ENCODE measurements around the gene NRP2.

NRP2 gene

GRCh38 chr2:205686783-205687640, 4.7 kb downstream of the NRP2 start:
- no peak for DNase-seq (ENCODE audit: low read depth)

- no peak for DNase-seq (ENCODE audit: low read depth)
Measured at GRCh38 chr2:205687641-205687956, 5.3 kb downstream of the NRP2 start.

- no peak for DNase-seq (ENCODE audit: low read depth)
Measured at GRCh38 chr2:205688417-205689200, 6.3 kb downstream of the NRP2 start.

- no peak for DNase-seq (ENCODE audit: low read depth)
Measured at GRCh38 chr2:205689820-205690219, 7.5 kb downstream of the NRP2 start.

GRCh38 chr2:205692104-205692503, 9.8 kb downstream of the NRP2 start:
- DNase-seq (ENCODE audit: low read depth) = no peak

GRCh38 chr2:205694256-205694655, 12.0 kb downstream of the NRP2 start:
- no peak for DNase-seq (ENCODE audit: low read depth)

- no peak for DNase-seq (ENCODE audit: low read depth)
Measured at GRCh38 chr2:205695460-205695991, 13.2 kb downstream of the NRP2 start.

- no peak for DNase-seq (ENCODE audit: low read depth)
Measured at GRCh38 chr2:205696331-205696926, 14.1 kb downstream of the NRP2 start.

- DNase-seq (ENCODE audit: low read depth) = no peak
Measured at GRCh38 chr2:205696927-205697441, 14.7 kb downstream of the NRP2 start.

- no peak for DNase-seq (ENCODE audit: low read depth)
Measured at GRCh38 chr2:205698286-205699268, 16.3 kb downstream of the NRP2 start.

- DNase-seq (ENCODE audit: low read depth) = no peak
Measured at GRCh38 chr2:205699515-205700289, 17.4 kb downstream of the NRP2 start.

- no peak for DNase-seq (ENCODE audit: low read depth)
Measured at GRCh38 chr2:205700331-205701132, 18.2 kb downstream of the NRP2 start.

GRCh38 chr2:205701509-205701908, 19.2 kb downstream of the NRP2 start:
- DNase-seq (ENCODE audit: low read depth) = no peak

GRCh38 chr2:205702576-205702975, 20.3 kb downstream of the NRP2 start:
- no peak for DNase-seq (ENCODE audit: low read depth)

GRCh38 chr2:205703471-205704126, 21.3 kb downstream of the NRP2 start:
- no peak for DNase-seq (ENCODE audit: low read depth)

- DNase-seq (ENCODE audit: low read depth) = no peak
Measured at GRCh38 chr2:205704127-205704741, 21.9 kb downstream of the NRP2 start.

GRCh38 chr2:205705511-205706349, 23.4 kb downstream of the NRP2 start:
- no peak for DNase-seq (ENCODE audit: low read depth)

Measured in stimulated activated CD8-positive, alpha-beta memory T cell treated with anti-CD3 and anti-CD28 coated beads, Interleukin-12 subunit alpha, Interleukin-12 subunit beta, amount 100 ng/mL, for 1 hour (primary cell).